C4-2B (cell line): ENCODE measurements around the gene PHF12.
A peak's percentile ranks its signal among the peaks of the same experiment; 100 is the strongest.

Experiments used
- H3K27ac ChIP-seq: fragments of 450-650 bp; 2 replicates; pipeline ENCODE4 v1.5.1; 2017
- CTCF ChIP-seq: fragments of 450-650 bp; conservative IDR thresholded peaks from 2 replicates; pipeline ENCODE4 v1.5.1; 2017; ENCODE audit warnings: mild to moderate bottlenecking
- ZFX ChIP-seq: fragments of 450-650 bp; IDR thresholded peaks from 2 replicates; pipeline ENCODE4 v1.6.1; 2017

The PHF12 gene

GRCh38 chr17:28948873-28949184 is 2.5 kb downstream of the PHF12 start:
- TF ChIP-seq ZFX (no peak), CTCF (no peak)
- H3K27ac ChIP-seq, result peak overlapping the region; percentile 98

- TF ChIP-seq ZFX (no peak), CTCF (no peak)
- peak overlapping the region; percentile 98 for H3K27ac ChIP-seq
Measured at GRCh38 chr17:28948342-28948741, 3.0 kb downstream of the PHF12 start.

GRCh38 chr17:28947639-28948038 is 3.7 kb downstream of the PHF12 start:
- peak overlapping the region; percentile 100 for H3K27ac ChIP-seq
- TF ChIP-seq ZFX (no peak), CTCF (no peak)

GRCh38 chr17:28946239-28946638 is 5.1 kb downstream of the PHF12 start:
- TF ChIP-seq CTCF (no peak), ZFX (no peak)
- peak overlapping the region; percentile 100 for H3K27ac ChIP-seq

GRCh38 chr17:28944862-28945741 is 6.2 kb downstream of the PHF12 start:
- peak overlapping the region; percentile 100 for H3K27ac ChIP-seq
- TF ChIP-seq ZFX, result no peak
- no peak for TF ChIP-seq CTCF

- TF ChIP-seq CTCF (no peak), ZFX (no peak)
- no peak overlapping the region; the same call in 1 of the 2 replicates for H3K27ac ChIP-seq
Measured at GRCh38 chr17:28944343-28944742, 7.0 kb downstream of the PHF12 start.

- peak overlapping the region; percentile 87 for H3K27ac ChIP-seq
- TF ChIP-seq CTCF (no peak), ZFX (no peak)
Measured at GRCh38 chr17:28942925-28943324, 8.4 kb downstream of the PHF12 start.
